T-helper 9 cell (primary cell): ENCODE data around the gene THAP7.

Experiments
- DNase-seq: peaks from one replicate; pipeline ENCODE4 v3.0.0-alpha.2; 2020

The THAP7 gene

GRCh38 chr22:20993304-20994127, 8.4 kb downstream of the THAP7 start:
- DNase-seq, result no peak

- no peak for DNase-seq
Observed at GRCh38 chr22:20992456-20993303, 9.2 kb downstream of the THAP7 start.

- no peak for DNase-seq
Observed at GRCh38 chr22:20992056-20992442, 9.9 kb downstream of the THAP7 start.

- DNase-seq, result no peak
Observed at GRCh38 chr22:20991252-20992055, 10.5 kb downstream of the THAP7 start.

- no peak for DNase-seq
Observed at GRCh38 chr22:20990184-20991180, 11.4 kb downstream of the THAP7 start.

GRCh38 chr22:20989323-20990138, 12.4 kb downstream of the THAP7 start:
- DNase-seq, result no peak

- no peak for DNase-seq
Observed at GRCh38 chr22:20988573-20989322, 13.2 kb downstream of the THAP7 start.

GRCh38 chr22:20987375-20987774, 14.5 kb downstream of the THAP7 start:
- DNase-seq, result no peak

GRCh38 chr22:20986365-20986764, 15.6 kb downstream of the THAP7 start:
- no peak for DNase-seq

- no peak for DNase-seq
Observed at GRCh38 chr22:20985720-20986119, 16.2 kb downstream of the THAP7 start.

GRCh38 chr22:20983081-20983771, 18.7 kb downstream of the THAP7 start:
- no peak for DNase-seq

GRCh38 chr22:20982563-20982882, 19.4 kb downstream of the THAP7 start:
- DNase-seq, result no peak

GRCh38 chr22:20981787-20982562, 19.9 kb downstream of the THAP7 start, which contains the start of gene LZTR1:
TSS of gene LZTR1 (plus strand) at chr22:20982297. CDS start at chr22:20982372, 75 bp downstream.
- peak; percentile 51 for DNase-seq

GRCh38 chr22:20980938-20981722, 20.8 kb downstream of the THAP7 start:
- DNase-seq, result no peak

- no peak for DNase-seq
Observed at GRCh38 chr22:20980523-20980922, 21.4 kb downstream of the THAP7 start.

GRCh38 chr22:20979940-20980453, 21.9 kb downstream of the THAP7 start:
- no peak for DNase-seq

- peak; percentile 43 for DNase-seq
Observed at GRCh38 chr22:20979243-20979809, 22.6 kb downstream of the THAP7 start.
